Left colon (tissue), 2 donors: ENCODE results near the gene COLQ. TPM values are rescaled to one million over a fixed set of nuclear protein-coding genes. Genes with fewer than 3 reads are reported as not detected.

ENCODE experiments used
- ATAC-seq: fragments of 200-7000 bp; cut with Tn5 transposase; one replicate; pipeline ENCODE4 v1.9.1; 2020; ENCODE audit warnings: mild to moderate bottlenecking, moderate library complexity
- DNase-seq, 2 donors: peaks; one replicate each; pipeline ENCODE4 v3.0.0-alpha.2; 2020
- intact Hi-C, 2 donors: fragments of 100-400 bp; cut with DNase I in 1 of 2; cut with micrococcal nuclease in 1 of 2; formaldehyde crosslinking; loops; one replicate each; pipeline versions ENCODE4 v1.11.2 to v1.14.0; 2022; cut with DNase I, micrococcal nuclease
- microRNA-seq, 2 donors: library from miRNA; unstranded; fragments of <30 nt; microRNA quantifications; one replicate each; pipeline versions ENCODE4 v1.1.0 to v1.2.0, GENCODE V29; 2020
- total RNA-seq, 2 donors: library from RNA; stranded (reverse); fragmentation: NEBNext Ultra II Directional; extraction: Animal tissue kit (Norgen Biotek cat#: 25700); gene quantifications; one replicate each; pipeline ENCODE4 v1.2.1, GENCODE V29; 2021
- donor health status: DM: no; HTN: no; CAD: no.
- donor health status: DM: yes; HTN: yes; CAD: no.

COLQ gene
- total RNA-seq, 2 donors from 2014 or later: 1.3 to 1.7 TPM

GRCh38 chr3:15404767-15405166, 116.7 kb downstream of the COLQ start:
- DNase-seq: no peak
- intact Hi-C loops: loop anchor here in 1 of 2 donors (10.0 kb wide), 1 partner anchor 150 kb away; no protein-coding TSS in a partner anchor
- ATAC-seq: no peak

GRCh38 chr3:15403965-15404364, 117.5 kb downstream of the COLQ start:
- no peak for ATAC-seq
- no peak for DNase-seq
- intact Hi-C loops: loop anchor here in 1 of 2 donors (10.0 kb wide), 1 partner anchor 149 kb away; no protein-coding TSS in a partner anchor

GRCh38 chr3:15403495-15403894, 118.0 kb downstream of the COLQ start:
- ATAC-seq (no peak), DNase-seq (no peak)
- intact Hi-C loops: loop anchor here in 1 of 2 donors (10.0 kb wide), 1 partner anchor 149 kb away; no protein-coding TSS in a partner anchor

- intact Hi-C loops: loop anchor here in 1 of 2 donors (10.0 kb wide), 1 partner anchor 147 kb away; no protein-coding TSS in a partner anchor
- DNase-seq (no peak), ATAC-seq (no peak)
These were observed 119.6 kb downstream of the COLQ start for GRCh38 chr3:15401936-15402335.

Small RNA genes within 50 kb of the gene (microRNA-seq; reads per million reads assigned to microRNA genes)
- 0 to 2.7 reads per million in 2 donors for gene MIR4270

Other genes starting within 250 kb of the COLQ start
- 10 to 100 TPM in 1 of 2 donors, 1 to 10 TPM in 1; 7.6 to 12.1 TPM for gene SH3BP5, start 189.1 kb downstream of the COLQ start, total RNA-seq
- 1 to 10 TPM; 6.3 to 8.0 TPM for gene METTL6, start 94.2 kb downstream of the COLQ start, total RNA-seq
- gene EAF1, start 94.1 kb downstream of the COLQ start, total RNA-seq: 10 to 100 TPM; 21.4 to 22.4 TPM
- 10 to 100 TPM; 12.8 to 16.5 TPM for gene HACL1, start 79.9 kb upstream of the COLQ start, total RNA-seq
- 10 to 100 TPM; 29.8 to 32.3 TPM for gene BTD, start 80.0 kb upstream of the COLQ start, total RNA-seq